Esophagus muscularis mucosa (tissue), 4 donors: ENCODE results near the gene NSL1.

ENCODE experiments used
- CTCF ChIP-seq, 3 experiments: fragments of 200-600 bp in 2 of 3; fragments of 450-650 bp in 1 of 3; sonication (generic) in 2 of 3; IDR thresholded peaks; one replicate each; pipeline ENCODE4 v1.5.1; 2017 to 2019; ENCODE audit warnings: antibody characterized with exemption in 3 of 3, mild to moderate bottlenecking in 2 of 3, moderate library complexity in 1 of 3
- EP300 ChIP-seq: sonication (generic); formaldehyde crosslinking; IDR thresholded peaks from one replicate; pipeline ENCODE4 v1.6.1; 2017; ENCODE audit warnings: antibody characterized with exemption
- POLR2A ChIP-seq: fragments of 450-650 bp; IDR thresholded peaks from one replicate; pipeline ENCODE4 v1.6.1; 2017; ENCODE audit warnings: antibody characterized with exemption, moderate library complexity, mild to moderate bottlenecking, low read depth
- POLR2AphosphoS5 ChIP-seq, 2 donors: sonication (generic); formaldehyde crosslinking; IDR thresholded peaks; one replicate each; pipeline ENCODE4 v1.6.1; 2017; ENCODE audit warnings: antibody characterized with exemption in 2 of 2

- TF ChIP-seq CTCF (IDR thresholded peaks at IDR 0.05) (no peak), POLR2A (no peak), POLR2AphosphoS5 (IDR thresholded peaks at IDR 0.05) (peak in 1 of 2 donors; percentile 11), EP300 (no peak)
These were observed 3.0 kb upstream of the NSL1 start for GRCh38 chr1:212794561-212795014.
